SK-N-SH treated with all-trans-retinoic acid at 6 μM for 48 hours (cell line): ENCODE measurements around the gene ARHGEF16.

Experiments
- ATAC-seq: fragments of 200-7000 bp; cut with Tn5 transposase; 3 replicates; pipeline ENCODE4 v1.9.1; 2020; ENCODE audit warnings: mild to moderate bottlenecking, moderate library complexity
- ARNTL ChIP-seq: fragments of 450-650 bp; formaldehyde crosslinking; IDR thresholded peaks from 2 replicates; pipeline ENCODE4 v1.5.0; 2020; ENCODE audit warnings: low read depth, mild to moderate bottlenecking, moderate library complexity, borderline replicate concordance
- CSDC2 ChIP-seq: fragments of 250-450 bp; sonication (Bioruptor Pico); IDR thresholded peaks from 2 replicates; pipeline ENCODE4 v1.5.0; 2020; ENCODE audit warnings: mild to moderate bottlenecking, moderate library complexity
- ESRRG ChIP-seq: fragments of 250-450 bp; sonication (Bioruptor Pico); IDR thresholded peaks from 2 replicates; pipeline ENCODE4 v1.6.1; 2021; ENCODE audit warnings: mild to moderate bottlenecking
- GLIS3 ChIP-seq: fragments of 250-450 bp; sonication (Bioruptor Pico); IDR thresholded peaks from 2 replicates; pipeline ENCODE4 v1.5.0; 2020; ENCODE audit warnings: mild to moderate bottlenecking, moderate library complexity
- OSR1 ChIP-seq: fragments of 250-450 bp; sonication (Bioruptor Pico); IDR thresholded peaks from 2 replicates; pipeline ENCODE4 v1.8.0; 2022; ENCODE audit warnings: moderate library complexity, mild to moderate bottlenecking, inconsistent platforms
- PPARA ChIP-seq: fragments of 250-450 bp; sonication (Bioruptor Pico); IDR thresholded peaks from 2 replicates; pipeline ENCODE4 v1.5.0; 2020; ENCODE audit warnings: mild to moderate bottlenecking, borderline replicate concordance
- SNAI2 ChIP-seq: fragments of 250-450 bp; sonication (Bioruptor Pico); IDR thresholded peaks from 2 replicates; pipeline ENCODE4 v1.5.0; 2020; ENCODE audit warnings: mild to moderate bottlenecking, moderate library complexity
- TCF4 ChIP-seq: fragments of 250-450 bp; sonication (Bioruptor Pico); IDR thresholded peaks from 2 replicates; pipeline ENCODE4 v1.8.0; 2021; ENCODE audit warnings: mild to moderate bottlenecking, moderate library complexity, borderline replicate concordance
- TOX ChIP-seq: fragments of 250-450 bp; sonication (Bioruptor Pico); IDR thresholded peaks from 2 replicates; pipeline ENCODE4 v1.8.0; 2021; ENCODE audit warnings: mild to moderate bottlenecking, moderate library complexity, borderline replicate concordance
- ZFP3 ChIP-seq: fragments of 250-450 bp; sonication (Bioruptor Pico); IDR thresholded peaks from 2 replicates; pipeline ENCODE4 v1.5.0; 2020; ENCODE audit warnings: mild to moderate bottlenecking, moderate library complexity
- ZFP30 ChIP-seq: fragments of 450-650 bp; formaldehyde crosslinking; IDR thresholded peaks from 2 replicates; pipeline ENCODE4 v1.5.0; 2022; ENCODE audit warnings: mild to moderate bottlenecking, moderate library complexity
- ZNF565 ChIP-seq: fragments of 450-650 bp; formaldehyde crosslinking; conservative IDR thresholded peaks from 2 replicates; pipeline ENCODE4 v1.5.0; 2020; ENCODE audit warnings: low read depth, mild to moderate bottlenecking, moderate library complexity
- ZNF70 ChIP-seq: fragments of 450-650 bp; formaldehyde crosslinking; IDR thresholded peaks from 2 replicates; pipeline ENCODE4 v1.5.0; 2020; ENCODE audit warnings: mild to moderate bottlenecking, moderate library complexity
- TF ChIP-seq, protein P1 (sequence below): fragments of 250-450 bp; sonication (Bioruptor Pico); IDR thresholded peaks from 2 replicates; pipeline ENCODE4 v1.8.0; 2020; ENCODE audit warnings: mild to moderate bottlenecking, moderate library complexity, borderline replicate concordance
- TF ChIP-seq, protein P2 (sequence below): fragments of 250-450 bp; sonication (Bioruptor Pico); IDR thresholded peaks from 2 replicates; pipeline ENCODE4 v1.8.0; 2021; ENCODE audit warnings: low read depth, mild to moderate bottlenecking, moderate library complexity, borderline replicate concordance
- TF ChIP-seq, protein P3 (sequence below): fragments of 250-450 bp; sonication (Bioruptor Pico); IDR thresholded peaks from 2 replicates; pipeline ENCODE4 v1.5.1; 2021; ENCODE audit warnings: mild to moderate bottlenecking, moderate library complexity
- TF ChIP-seq, protein P4 (sequence below): fragments of 250-450 bp; sonication (Bioruptor Pico); IDR thresholded peaks from 2 replicates; pipeline ENCODE4 v1.5.0; 2020; ENCODE audit warnings: mild to moderate bottlenecking, moderate library complexity
- TF ChIP-seq, protein P5 (sequence below): fragments of 250-450 bp; sonication (Bioruptor Pico); IDR thresholded peaks from 2 replicates; pipeline ENCODE4 v1.5.1; 2020; ENCODE audit warnings: low read depth, mild to moderate bottlenecking, moderate library complexity

Gene ARHGEF16

DNA sequence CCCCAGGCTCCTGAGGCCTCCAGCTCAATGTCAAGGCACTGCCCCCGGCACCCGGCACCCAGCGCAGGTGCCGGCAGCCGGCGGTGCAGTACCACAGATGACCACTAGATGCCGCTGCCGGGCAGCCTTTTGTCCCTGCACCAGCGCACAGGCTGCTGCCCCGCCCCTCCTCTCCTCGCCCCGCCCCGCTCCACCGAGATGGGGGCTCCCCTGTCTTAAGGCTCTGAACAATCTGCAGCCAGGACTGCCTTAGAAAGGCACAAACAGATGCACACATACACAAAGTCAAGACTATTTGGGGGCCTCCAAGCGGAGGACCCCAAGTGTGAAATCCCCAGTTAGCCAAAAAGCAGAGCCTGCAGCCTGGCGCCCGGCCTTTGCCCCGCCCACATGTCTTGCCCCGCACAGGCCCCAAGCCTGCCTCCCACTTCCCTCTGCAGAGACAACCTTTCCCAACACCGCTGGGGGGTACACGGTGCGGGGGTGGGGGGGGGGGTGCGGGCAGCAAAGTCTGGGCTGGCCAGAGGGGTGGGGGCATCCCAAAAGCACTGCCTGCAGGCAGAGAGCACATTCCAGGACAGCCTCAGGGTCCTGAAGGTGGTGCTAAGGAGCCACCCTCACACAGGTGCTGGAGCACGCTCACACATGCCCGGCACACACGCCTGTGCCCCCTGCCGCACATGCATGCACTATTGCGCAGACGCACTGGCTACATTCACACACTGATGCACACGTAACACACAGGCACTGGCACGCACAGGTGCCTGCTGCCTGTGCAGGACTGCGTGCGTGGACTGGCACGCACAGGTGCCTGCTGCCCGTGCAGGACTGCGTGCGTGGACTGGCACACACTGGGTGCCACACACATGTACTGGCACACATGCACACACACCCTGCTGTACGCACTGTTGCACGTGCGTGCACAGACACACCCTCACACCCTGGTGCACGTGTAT is 37.1 kb downstream of the ARHGEF16 start:
- TF ChIP-seq, protein P1, sequence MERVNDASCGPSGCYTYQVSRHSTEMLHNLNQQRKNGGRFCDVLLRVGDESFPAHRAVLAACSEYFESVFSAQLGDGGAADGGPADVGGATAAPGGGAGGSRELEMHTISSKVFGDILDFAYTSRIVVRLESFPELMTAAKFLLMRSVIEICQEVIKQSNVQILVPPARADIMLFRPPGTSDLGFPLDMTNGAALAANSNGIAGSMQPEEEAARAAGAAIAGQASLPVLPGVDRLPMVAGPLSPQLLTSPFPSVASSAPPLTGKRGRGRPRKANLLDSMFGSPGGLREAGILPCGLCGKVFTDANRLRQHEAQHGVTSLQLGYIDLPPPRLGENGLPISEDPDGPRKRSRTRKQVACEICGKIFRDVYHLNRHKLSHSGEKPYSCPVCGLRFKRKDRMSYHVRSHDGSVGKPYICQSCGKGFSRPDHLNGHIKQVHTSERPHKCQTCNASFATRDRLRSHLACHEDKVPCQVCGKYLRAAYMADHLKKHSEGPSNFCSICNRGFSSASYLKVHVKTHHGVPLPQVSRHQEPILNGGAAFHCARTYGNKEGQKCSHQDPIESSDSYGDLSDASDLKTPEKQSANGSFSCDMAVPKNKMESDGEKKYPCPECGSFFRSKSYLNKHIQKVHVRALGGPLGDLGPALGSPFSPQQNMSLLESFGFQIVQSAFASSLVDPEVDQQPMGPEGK: no peak
- TF ChIP-seq, protein P2, sequence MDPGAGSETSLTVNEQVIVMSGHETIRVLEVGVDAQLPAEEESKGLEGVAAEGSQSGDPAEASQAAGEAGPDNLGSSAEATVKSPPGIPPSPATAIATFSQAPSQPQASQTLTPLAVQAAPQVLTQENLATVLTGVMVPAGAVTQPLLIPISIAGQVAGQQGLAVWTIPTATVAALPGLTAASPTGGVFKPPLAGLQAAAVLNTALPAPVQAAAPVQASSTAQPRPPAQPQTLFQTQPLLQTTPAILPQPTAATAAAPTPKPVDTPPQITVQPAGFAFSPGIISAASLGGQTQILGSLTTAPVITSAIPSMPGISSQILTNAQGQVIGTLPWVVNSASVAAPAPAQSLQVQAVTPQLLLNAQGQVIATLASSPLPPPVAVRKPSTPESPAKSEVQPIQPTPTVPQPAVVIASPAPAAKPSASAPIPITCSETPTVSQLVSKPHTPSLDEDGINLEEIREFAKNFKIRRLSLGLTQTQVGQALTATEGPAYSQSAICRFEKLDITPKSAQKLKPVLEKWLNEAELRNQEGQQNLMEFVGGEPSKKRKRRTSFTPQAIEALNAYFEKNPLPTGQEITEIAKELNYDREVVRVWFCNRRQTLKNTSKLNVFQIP (CRISPR knock-in tag): no peak
- TF ChIP-seq CSDC2 (CRISPR knock-in tag): no peak
- peak; percentile 92 for ATAC-seq

DNA sequence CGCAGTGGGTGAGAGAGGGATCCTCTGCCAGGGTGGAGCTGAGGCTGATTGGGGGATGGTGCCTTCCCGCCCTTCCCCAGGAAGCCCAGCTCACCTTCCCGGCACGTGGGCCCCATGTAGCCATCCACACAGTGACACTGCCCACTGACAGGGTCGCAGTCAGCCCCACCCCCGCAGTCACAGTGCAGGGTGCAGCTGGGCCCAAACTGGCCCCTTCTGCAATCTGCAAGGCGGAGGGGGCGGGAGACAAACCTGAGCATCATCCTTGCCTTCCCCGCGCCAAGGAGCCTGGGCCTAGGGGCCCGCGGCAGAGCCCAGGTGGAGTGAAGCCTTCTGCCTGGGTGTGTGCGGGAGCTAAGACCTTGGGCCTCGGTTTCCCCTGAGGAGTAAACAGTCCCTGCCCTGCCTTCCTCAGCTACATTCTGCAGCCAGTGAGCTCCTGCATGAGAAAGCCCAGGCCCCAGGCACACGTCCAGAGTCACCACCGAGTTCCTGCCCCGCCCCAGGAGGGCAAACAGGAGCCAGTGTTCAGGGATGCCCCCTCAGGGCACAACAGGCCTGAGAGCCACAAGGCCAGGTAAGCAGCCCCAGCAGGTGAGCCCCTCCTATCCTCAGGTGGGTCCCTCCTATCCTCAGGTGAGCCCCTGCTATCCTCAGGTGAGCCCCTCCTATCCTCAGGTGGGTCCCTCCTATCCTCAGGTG is 38.2 kb downstream of the ARHGEF16 start:
- ATAC-seq: no peak
- TF ChIP-seq ZFP30 (CRISPR knock-in tag) (no peak), OSR1 (CRISPR knock-in tag) (no peak), PPARA (CRISPR knock-in tag) (no peak), TCF4 (CRISPR knock-in tag) (no peak), ZNF70 (CRISPR knock-in tag) (no peak)
- TF ChIP-seq, protein P3, sequence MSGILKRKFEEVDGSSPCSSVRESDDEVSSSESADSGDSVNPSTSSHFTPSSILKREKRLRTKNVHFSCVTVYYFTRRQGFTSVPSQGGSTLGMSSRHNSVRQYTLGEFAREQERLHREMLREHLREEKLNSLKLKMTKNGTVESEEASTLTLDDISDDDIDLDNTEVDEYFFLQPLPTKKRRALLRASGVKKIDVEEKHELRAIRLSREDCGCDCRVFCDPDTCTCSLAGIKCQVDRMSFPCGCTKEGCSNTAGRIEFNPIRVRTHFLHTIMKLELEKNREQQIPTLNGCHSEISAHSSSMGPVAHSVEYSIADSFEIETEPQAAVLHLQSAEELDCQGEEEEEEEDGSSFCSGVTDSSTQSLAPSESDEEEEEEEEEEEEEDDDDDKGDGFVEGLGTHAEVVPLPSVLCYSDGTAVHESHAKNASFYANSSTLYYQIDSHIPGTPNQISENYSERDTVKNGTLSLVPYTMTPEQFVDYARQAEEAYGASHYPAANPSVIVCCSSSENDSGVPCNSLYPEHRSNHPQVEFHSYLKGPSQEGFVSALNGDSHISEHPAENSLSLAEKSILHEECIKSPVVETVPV (CRISPR knock-in tag): no peak

DNA sequence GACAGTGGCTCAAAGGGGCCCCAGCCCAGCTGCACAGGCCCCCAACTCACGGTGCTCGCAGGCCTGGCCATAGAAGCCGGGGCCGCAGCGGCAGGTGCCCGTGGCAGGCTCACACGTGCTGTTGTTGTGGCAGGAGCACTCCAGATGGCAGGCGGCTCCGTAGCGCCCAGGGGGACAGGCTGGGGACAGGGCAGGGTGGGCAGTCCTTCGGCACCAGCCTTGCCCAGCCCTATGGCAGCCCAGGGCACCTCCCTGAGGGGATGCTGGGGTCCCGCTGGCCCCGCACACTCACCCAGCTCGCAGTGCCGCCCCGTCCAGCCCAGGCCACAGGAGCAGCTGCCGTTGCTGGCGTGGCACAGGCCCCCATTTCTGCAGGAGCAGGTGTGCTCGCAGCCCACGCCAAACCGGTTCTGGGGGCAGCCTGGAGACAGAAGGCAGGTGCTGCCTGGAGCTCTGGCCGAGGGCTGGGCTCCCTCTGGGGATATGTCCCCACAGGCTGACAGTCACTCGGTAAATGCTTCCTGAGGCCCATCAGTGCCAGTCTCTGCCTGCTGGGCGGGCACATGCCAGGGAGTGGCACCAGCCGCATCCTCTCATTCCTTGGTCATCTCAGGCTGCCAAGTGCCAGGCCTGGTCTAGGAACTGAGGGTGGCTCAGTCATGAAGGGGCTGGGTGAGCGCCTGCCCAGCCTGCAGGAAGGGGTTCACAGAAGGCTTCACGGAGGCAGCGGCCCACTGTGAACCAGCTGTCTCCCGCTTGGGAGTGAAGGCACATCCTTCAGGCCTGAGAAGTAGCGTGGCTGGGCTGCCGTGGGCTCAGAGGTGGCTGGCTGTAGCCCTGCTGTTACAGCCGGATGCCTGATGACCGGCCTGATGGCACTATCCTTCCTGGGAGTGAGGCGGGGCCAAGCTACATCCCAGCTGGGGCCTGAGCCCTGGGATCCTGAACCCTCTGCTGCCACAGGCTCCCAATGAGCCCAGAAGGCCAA is 40.1 kb downstream of the ARHGEF16 start:
- no peak for ATAC-seq
- TF ChIP-seq TOX (CRISPR knock-in tag) (no peak), TCF4 (CRISPR knock-in tag) (no peak), ZNF565 (CRISPR knock-in tag) (no peak), ARNTL (CRISPR knock-in tag) (no peak), SNAI2 (CRISPR knock-in tag) (no peak), ZFP30 (CRISPR knock-in tag) (no peak), ZFP3 (no peak), ZNF70 (CRISPR knock-in tag) (no peak), GLIS3 (CRISPR knock-in tag) (no peak), ESRRG (CRISPR knock-in tag) (no peak)
- TF ChIP-seq, protein P1: no peak
- TF ChIP-seq, protein P2 (CRISPR knock-in tag): no peak
- TF ChIP-seq, protein P4, sequence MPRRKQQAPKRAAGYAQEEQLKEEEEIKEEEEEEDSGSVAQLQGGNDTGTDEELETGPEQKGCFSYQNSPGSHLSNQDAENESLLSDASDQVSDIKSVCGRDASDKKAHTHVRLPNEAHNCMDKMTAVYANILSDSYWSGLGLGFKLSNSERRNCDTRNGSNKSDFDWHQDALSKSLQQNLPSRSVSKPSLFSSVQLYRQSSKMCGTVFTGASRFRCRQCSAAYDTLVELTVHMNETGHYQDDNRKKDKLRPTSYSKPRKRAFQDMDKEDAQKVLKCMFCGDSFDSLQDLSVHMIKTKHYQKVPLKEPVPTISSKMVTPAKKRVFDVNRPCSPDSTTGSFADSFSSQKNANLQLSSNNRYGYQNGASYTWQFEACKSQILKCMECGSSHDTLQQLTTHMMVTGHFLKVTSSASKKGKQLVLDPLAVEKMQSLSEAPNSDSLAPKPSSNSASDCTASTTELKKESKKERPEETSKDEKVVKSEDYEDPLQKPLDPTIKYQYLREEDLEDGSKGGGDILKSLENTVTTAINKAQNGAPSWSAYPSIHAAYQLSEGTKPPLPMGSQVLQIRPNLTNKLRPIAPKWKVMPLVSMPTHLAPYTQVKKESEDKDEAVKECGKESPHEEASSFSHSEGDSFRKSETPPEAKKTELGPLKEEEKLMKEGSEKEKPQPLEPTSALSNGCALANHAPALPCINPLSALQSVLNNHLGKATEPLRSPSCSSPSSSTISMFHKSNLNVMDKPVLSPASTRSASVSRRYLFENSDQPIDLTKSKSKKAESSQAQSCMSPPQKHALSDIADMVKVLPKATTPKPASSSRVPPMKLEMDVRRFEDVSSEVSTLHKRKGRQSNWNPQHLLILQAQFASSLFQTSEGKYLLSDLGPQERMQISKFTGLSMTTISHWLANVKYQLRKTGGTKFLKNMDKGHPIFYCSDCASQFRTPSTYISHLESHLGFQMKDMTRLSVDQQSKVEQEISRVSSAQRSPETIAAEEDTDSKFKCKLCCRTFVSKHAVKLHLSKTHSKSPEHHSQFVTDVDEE (CRISPR knock-in tag): no peak
- TF ChIP-seq, protein P5, sequence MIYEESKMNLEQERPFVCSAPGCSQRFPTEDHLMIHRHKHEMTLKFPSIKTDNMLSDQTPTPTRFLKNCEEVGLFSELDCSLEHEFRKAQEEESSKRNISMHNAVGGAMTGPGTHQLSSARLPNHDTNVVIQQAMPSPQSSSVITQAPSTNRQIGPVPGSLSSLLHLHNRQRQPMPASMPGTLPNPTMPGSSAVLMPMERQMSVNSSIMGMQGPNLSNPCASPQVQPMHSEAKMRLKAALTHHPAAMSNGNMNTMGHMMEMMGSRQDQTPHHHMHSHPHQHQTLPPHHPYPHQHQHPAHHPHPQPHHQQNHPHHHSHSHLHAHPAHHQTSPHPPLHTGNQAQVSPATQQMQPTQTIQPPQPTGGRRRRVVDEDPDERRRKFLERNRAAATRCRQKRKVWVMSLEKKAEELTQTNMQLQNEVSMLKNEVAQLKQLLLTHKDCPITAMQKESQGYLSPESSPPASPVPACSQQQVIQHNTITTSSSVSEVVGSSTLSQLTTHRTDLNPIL: no peak
- TF ChIP-seq, protein P3 (CRISPR knock-in tag): no peak
